Measurements from ENCODE around the gene VWA5A. TPM values are rescaled to one million over a fixed set of nuclear protein-coding genes. Genes with fewer than 3 reads are reported as not detected.

VWA5A gene
- total and polyA plus RNA-seq, 9 of the 15 experiments (the other 6 are each of a cell fraction or from before 2014, with no cell fraction given) = 4.6 to 19.7 (median 6.9) TPM

DNA sequence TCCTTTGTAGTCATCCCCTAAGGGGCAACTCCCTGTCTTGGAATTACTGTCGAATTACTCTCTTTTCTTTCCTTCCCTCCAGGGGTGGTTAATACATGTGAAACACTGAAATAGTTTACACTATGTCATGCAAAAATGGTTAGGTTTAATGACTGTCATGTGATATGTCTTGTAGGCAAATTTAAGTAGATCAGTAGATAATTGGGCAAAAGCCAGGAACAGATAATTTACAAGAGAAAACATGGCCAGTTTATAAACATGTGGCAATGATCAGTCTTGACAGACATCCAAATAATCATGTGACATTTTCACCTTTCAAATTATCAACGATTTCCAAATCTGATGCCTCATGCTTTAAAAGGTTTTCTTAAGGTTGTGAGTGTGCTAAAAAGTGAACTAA is 3.9 kb downstream of the VWA5A start:
- CTCF ChIA-PET (ENCODE audit: low intra/inter-chr PET ratio) = no interaction called here
- in situ Hi-C loops (cut with MboI) (no loop called here), intact Hi-C loops (cut with micrococcal nuclease) (no loop called here)
- H3K36me3 ChIP-seq (ENCODE audit: control insufficient read depth, insufficient read depth, low read length) = no peaks in the 10 kb centered on the region; the same call in 2 of the 3 replicates
- DNase-seq (ENCODE audit: extremely low read depth in 1 of 4, low spot score in 3 of 4) = no peak
- no peak overlapping the region for H3K27ac ChIP-seq (ENCODE audit: extremely low read depth, low read depth, low read length)
- ATAC-seq = no peak
- H4K20me1 ChIP-seq (replicated peaks; ENCODE audit: control insufficient read depth, insufficient read depth, low read length) = no peaks in the 10 kb centered on the region
- no peak overlapping the region for H3K4me3 ChIP-seq
- no peak overlapping the region for H3K4me2 ChIP-seq (ENCODE audit: insufficient read depth, low read length)
- POLR2A ChIA-PET = no interaction called here
- TF ChIP-seq, protein P1, sequence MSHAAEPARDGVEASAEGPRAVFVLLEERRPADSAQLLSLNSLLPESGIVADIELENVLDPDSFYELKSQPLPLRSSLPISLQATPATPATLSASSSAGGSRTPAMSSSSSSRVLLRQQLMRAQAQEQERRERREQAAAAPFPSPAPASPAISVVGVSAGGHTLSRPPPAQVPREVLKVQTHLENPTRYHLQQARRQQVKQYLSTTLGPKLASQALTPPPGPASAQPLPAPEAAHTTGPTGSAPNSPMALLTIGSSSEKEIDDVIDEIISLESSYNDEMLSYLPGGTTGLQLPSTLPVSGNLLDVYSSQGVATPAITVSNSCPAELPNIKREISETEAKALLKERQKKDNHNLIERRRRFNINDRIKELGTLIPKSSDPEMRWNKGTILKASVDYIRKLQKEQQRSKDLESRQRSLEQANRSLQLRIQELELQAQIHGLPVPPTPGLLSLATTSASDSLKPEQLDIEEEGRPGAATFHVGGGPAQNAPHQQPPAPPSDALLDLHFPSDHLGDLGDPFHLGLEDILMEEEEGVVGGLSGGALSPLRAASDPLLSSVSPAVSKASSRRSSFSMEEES (CRISPR knock-in tag; IDR thresholded peaks at IDR 0.05) = peak; percentile 74
- TF ChIP-seq SIN3A (IDR thresholded peaks at IDR 0.05; ENCODE audit: borderline replicate concordance in 2 of 2, control insufficient read depth in 1 of 2, low read depth in 2 of 2, low read length in 2 of 2) = no peak
- no peaks in the 10 kb centered on the region for H3K9me3 ChIP-seq (replicated peaks; ENCODE audit: control insufficient read depth, insufficient read depth, low read depth, low read length)
- WGBS (ENCODE audit: insufficient coverage, low coverage, missing lambda C conversion rate) = 15% methylated on average over 2 of the region's 2 CpGs
- H3K4me1 ChIP-seq (replicated peaks in 1 of 2; ENCODE audit: control insufficient read depth in 2 of 2, insufficient read depth in 2 of 2, low read length in 2 of 2) = peaks cover 5 to 19% of the 10 kb centered on the region in 2 experiments; a peak in 4 of 5 replicates
- no TSS peak for BruUV-seq (replicated peaks)
- FAIRE-seq = no peak
- H3K79me2 ChIP-seq (ENCODE audit: control insufficient read depth, insufficient read depth, low read length) = no peaks in the 10 kb centered on the region
- H3K9me1 ChIP-seq (ENCODE audit: control insufficient read depth, insufficient read depth, low read length) = no peaks in the 10 kb centered on the region
- no peak overlapping the region; the same call in 1 of the 2 replicates for H2AFZ ChIP-seq (ENCODE audit: low read depth, low read length)
- H3K27me3 ChIP-seq (ENCODE audit: control insufficient read depth in 2 of 2, insufficient read depth in 2 of 2, low read length in 2 of 2) = no peaks in the 10 kb centered on the region
- H3K9ac ChIP-seq (ENCODE audit: insufficient read depth in 1 of 2, low read depth in 2 of 2, low read length in 2 of 2) = no peak overlapping the region

DNA sequence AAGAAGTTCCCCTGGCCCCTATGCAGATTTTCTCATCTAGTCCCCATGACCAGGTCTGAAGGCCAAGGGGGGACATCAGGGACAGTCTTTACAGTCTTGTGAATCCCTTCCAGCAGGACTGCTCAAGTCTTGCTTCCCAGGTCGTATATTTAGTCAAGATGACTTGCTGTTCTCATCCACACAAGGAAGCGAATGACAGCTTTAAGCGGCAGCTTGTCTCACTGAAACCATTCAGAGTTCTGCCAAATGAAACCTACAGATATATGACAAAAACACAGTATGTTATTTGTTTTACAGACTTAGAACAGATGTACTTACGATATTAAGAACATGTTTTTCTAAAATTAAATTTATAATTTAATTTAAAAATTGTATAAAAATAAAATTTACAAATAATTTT is 5.6 kb downstream of the VWA5A start:
- POLR2A ChIA-PET = interaction anchor here (0.9 to 3.0 kb wide), 3 partner anchors 7 to 51 kb away, joined by 3 to 7 read pairs (median 3); no protein-coding TSS in a partner anchor
- BruUV-seq (replicated peaks) = no TSS peak
- intact Hi-C loops (cut with micrococcal nuclease) = no loop called here
- TF ChIP-seq ZSCAN29 (IDR thresholded peaks at IDR 0.05) = no peak
- no peak for TF ChIP-seq ZNF589 (CRISPR knock-in tag; IDR thresholded peaks at IDR 0.05; ENCODE audit: low read depth)
- TF ChIP-seq CCAR2 (IDR thresholded peaks at IDR 0.05; ENCODE audit: low read depth, low read length) = no peak
- TF ChIP-seq ZNF445 (CRISPR knock-in tag; IDR thresholded peaks at IDR 0.05; ENCODE audit: low read depth) = no peak
- TF ChIP-seq ADNP (tag; IDR thresholded peaks at IDR 0.05) = no peak
- no peak for TF ChIP-seq FOXP1 (CRISPR knock-in tag; IDR thresholded peaks at IDR 0.05)
- TF ChIP-seq ZNF277 (CRISPR knock-in tag; IDR thresholded peaks at IDR 0.05; ENCODE audit: borderline replicate concordance) = no peak
- no peak for TF ChIP-seq CTCFL (IDR thresholded peaks at IDR 0.05; ENCODE audit: borderline replicate concordance, insufficient read depth, low read depth, low read length, poor library complexity, severe bottlenecking)

More for the DNA sequence above, 5.6 kb downstream of the VWA5A start:
- Histone ChIP-seq H3K79me2 (ENCODE audit: control insufficient read depth, insufficient read depth, low read length) (no peaks in the 10 kb centered on the region), H3K36me3 (ENCODE audit: control insufficient read depth, insufficient read depth, low read length) (peaks cover 4% of the 10 kb centered on the region; the same call in 1 of the 3 replicates), H3K9me3 (replicated peaks; ENCODE audit: control insufficient read depth, insufficient read depth, low read depth, low read length) (no peaks in the 10 kb centered on the region), H2AFZ (ENCODE audit: low read depth, low read length) (peak overlapping the region; percentile 34; the same call in 1 of the 2 replicates), H3K4me1 (replicated peaks in 1 of 2; ENCODE audit: control insufficient read depth in 2 of 2, insufficient read depth in 2 of 2, low read length in 2 of 2) (peaks cover 3 to 12% of the 10 kb centered on the region in 2 experiments; a peak in 4 of 5 replicates), H4K20me1 (replicated peaks; ENCODE audit: control insufficient read depth, insufficient read depth, low read length) (no peaks in the 10 kb centered on the region), H3K9ac (ENCODE audit: insufficient read depth in 1 of 2, low read depth in 2 of 2, low read length in 2 of 2) (no peak overlapping the region), H3K27me3 (ENCODE audit: control insufficient read depth in 2 of 2, insufficient read depth in 2 of 2, low read length in 2 of 2) (no peaks in the 10 kb centered on the region), H3K27ac (ENCODE audit: extremely low read depth, low read depth, low read length) (no peak overlapping the region), H3K4me3 (no peak overlapping the region), H3K4me2 (ENCODE audit: insufficient read depth, low read length) (no peak overlapping the region), H3K9me1 (ENCODE audit: control insufficient read depth, insufficient read depth, low read length) (no peaks in the 10 kb centered on the region)
- FAIRE-seq = peak; percentile 15
- WGBS (ENCODE audit: insufficient coverage, low coverage, missing lambda C conversion rate) = 53% methylated on average over 4 of the region's 4 CpGs
- peak in 1 of 4 experiments; percentile 21 for DNase-seq (ENCODE audit: extremely low read depth in 1 of 4, low spot score in 3 of 4)
- CTCF ChIA-PET (ENCODE audit: low intra/inter-chr PET ratio) = no interaction called here
- in situ Hi-C loops (cut with MboI) = no loop called here
- no peak for ATAC-seq

Data from K562 (cell line).